PC-3 (cell line): ENCODE measurements around the gene ZNHIT6.

Source experiments
- CTCF ChIP-seq: fragments of 300-600 bp; sonication (generic); conservative IDR thresholded peaks from 2 replicates; pipeline ENCODE4 v1.5.1; 2017; ENCODE audit warnings: antibody characterized with exemption, low read depth, mild to moderate bottlenecking, low read length
- EZH2 ChIP-seq: fragments of 300-600 bp; sonication (generic); IDR thresholded peaks from one replicate; pipeline ENCODE4 v1.6.1; 2017; ENCODE audit warnings: antibody characterized with exemption, mild to moderate bottlenecking, low read length; ENCODE audit not compliant: unreplicated experiment
- EZH2phosphoT487 ChIP-seq: fragments of 300-600 bp; sonication (generic); IDR thresholded peaks from 2 replicates; pipeline ENCODE4 v1.6.1; 2018; ENCODE audit warnings: mild to moderate bottlenecking, antibody characterized with exemption, low read length, borderline replicate concordance

DNA sequence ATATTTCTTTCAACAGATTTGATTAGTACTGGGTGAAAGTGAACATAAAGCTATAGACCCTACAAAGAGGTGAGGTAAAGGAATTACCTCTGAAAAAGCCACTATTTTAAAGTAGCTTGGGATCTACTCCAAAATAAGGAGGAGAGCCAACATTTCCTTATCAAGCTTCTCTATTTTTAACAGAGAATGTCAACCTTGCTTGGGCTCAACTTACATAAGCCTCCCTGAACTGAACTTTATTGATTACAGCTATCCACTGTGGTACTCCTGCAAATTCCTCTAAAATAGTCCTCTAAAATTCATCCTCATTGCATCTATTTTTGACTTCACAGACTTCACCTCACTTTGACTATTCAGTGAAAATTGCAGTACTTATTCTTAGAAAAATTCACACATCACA, 10.3 kb downstream of the ZNHIT6 start:
- TF ChIP-seq CTCF: no peak
- no peak for TF ChIP-seq EZH2
- no peak for TF ChIP-seq EZH2phosphoT487
